Measurements from ENCODE around the gene PCNX2. TPM values are rescaled to one million over a fixed set of nuclear protein-coding genes. Genes with fewer than 3 reads are reported as not detected.

PCNX2 gene
- 9.3 TPM for total RNA-seq

GRCh38 chr1:233295237-233295974 is at the start of gene PCNX2:
TSS of gene PCNX2 (minus strand) at chr1:233295725. CDS start at chr1:233295478, 247 bp downstream.
- DNase-seq = no peak

GRCh38 chr1:233343262-233343661 is 47.7 kb upstream of the PCNX2 start:
- no peak for DNase-seq

- no peak for DNase-seq
Measured at GRCh38 chr1:233342086-233342485, 46.6 kb upstream of the PCNX2 start.

GRCh38 chr1:233340966-233341516 is 45.5 kb upstream of the PCNX2 start:
- DNase-seq = no peak

- DNase-seq = no peak
Measured at GRCh38 chr1:233340031-233340555, 44.6 kb upstream of the PCNX2 start.

- no peak for DNase-seq
Measured at GRCh38 chr1:233338102-233338501, 42.6 kb upstream of the PCNX2 start.

- DNase-seq = no peak
Measured at GRCh38 chr1:233337505-233337904, 42.0 kb upstream of the PCNX2 start.

- DNase-seq = no peak
Measured at GRCh38 chr1:233336554-233337456, 41.3 kb upstream of the PCNX2 start.

GRCh38 chr1:233334092-233334491 is 38.6 kb upstream of the PCNX2 start:
- DNase-seq = no peak

- no peak for DNase-seq
Measured at GRCh38 chr1:233333086-233333485, 37.6 kb upstream of the PCNX2 start.

- DNase-seq = no peak
Measured at GRCh38 chr1:233331676-233332519, 36.4 kb upstream of the PCNX2 start.

GRCh38 chr1:233328142-233328921 is 32.8 kb upstream of the PCNX2 start:
- DNase-seq = no peak

- DNase-seq = no peak
Measured at GRCh38 chr1:233327651-233328141, 32.2 kb upstream of the PCNX2 start, which contains the start of gene MAP3K21. TSS of gene MAP3K21 (plus strand) at chr1:233327724. CDS start at chr1:233328029, 305 bp downstream.

- no peak for DNase-seq
Measured at GRCh38 chr1:233326811-233327650, 31.5 kb upstream of the PCNX2 start.

GRCh38 chr1:233326319-233326718 is 30.8 kb upstream of the PCNX2 start:
- DNase-seq = no peak

GRCh38 chr1:233323718-233324117 is 28.2 kb upstream of the PCNX2 start:
- DNase-seq = no peak

- DNase-seq = no peak
Measured at GRCh38 chr1:233320023-233320422, 24.5 kb upstream of the PCNX2 start.

- no peak for DNase-seq
Measured at GRCh38 chr1:233319272-233319671, 23.7 kb upstream of the PCNX2 start.

GRCh38 chr1:233316473-233316872 is 20.9 kb upstream of the PCNX2 start:
- no peak for DNase-seq
